Loucy (cell line): Measurements from ENCODE around the gene NOTCH3.

Experiments used
- H2AFZ ChIP-seq: fragments of 200-600 bp; sonication (generic); 2 replicates; pipeline ENCODE4 v1.6.0; 2016; ENCODE audit warnings: antibody characterized with exemption, mild to moderate bottlenecking, low read length, moderate library complexity
- H3F3A ChIP-seq: fragments of 200-600 bp; 2 replicates; pipeline ENCODE4 v1.6.0; 2016; ENCODE audit warnings: antibody characterized with exemption, low read depth, mild to moderate bottlenecking
- H3K27me3 ChIP-seq: fragments of 200-600 bp; sonication (generic); 2 replicates; pipeline ENCODE4 v1.6.1; 2014; ENCODE audit warnings: low read length, mild to moderate bottlenecking; ENCODE audit not compliant: insufficient read depth, poor library complexity, severe bottlenecking
- H3K36me3 ChIP-seq: fragments of 200-600 bp; sonication (generic); 2 replicates; pipeline ENCODE4 v1.6.1; 2016; ENCODE audit warnings: low read length; ENCODE audit not compliant: insufficient read depth
- H3K4me1 ChIP-seq: fragments of 200-600 bp; sonication (generic); 2 replicates; pipeline ENCODE4 v1.5.1; 2014; ENCODE audit warnings: low read length, mild to moderate bottlenecking; ENCODE audit not compliant: insufficient read depth, poor library complexity, severe bottlenecking
- H3K4me2 ChIP-seq: fragments of 200-600 bp; sonication (generic); 2 replicates; pipeline ENCODE4 v1.6.0; 2014; ENCODE audit warnings: antibody characterized with exemption, low read length, low read depth, mild to moderate bottlenecking; ENCODE audit not compliant: poor library complexity, severe bottlenecking
- H3K4me3 ChIP-seq: fragments of 200-600 bp; sonication (generic); 2 replicates; pipeline ENCODE4 v1.5.1; 2014; ENCODE audit warnings: low read length, mild to moderate bottlenecking, mixed read lengths; ENCODE audit not compliant: poor library complexity, severe bottlenecking
- H3K79me2 ChIP-seq: fragments of 200-600 bp; sonication (generic); 2 replicates; pipeline ENCODE4 v1.6.1; 2014; ENCODE audit warnings: low read length; ENCODE audit not compliant: insufficient read depth
- H3K9ac ChIP-seq: fragments of 200-600 bp; sonication (generic); 2 replicates; pipeline ENCODE4 v1.6.0; 2014; ENCODE audit warnings: mild to moderate bottlenecking, low read depth, low read length, moderate library complexity; ENCODE audit not compliant: poor library complexity, severe bottlenecking
- H3K9me2 ChIP-seq: fragments of 200-600 bp; sonication (generic); replicated peaks from 2 replicates; pipeline ENCODE4 v1.6.1; 2016; ENCODE audit warnings: low read depth, low read length, mixed read lengths
- H3K9me3 ChIP-seq: fragments of 200-600 bp; sonication (generic); 2 replicates; pipeline ENCODE4 v1.6.1; 2014; ENCODE audit warnings: mild to moderate bottlenecking, antibody characterized with exemption, low read length, low read depth; ENCODE audit not compliant: insufficient read depth
- H4K20me1 ChIP-seq: fragments of 200-600 bp; sonication (generic); 2 replicates; pipeline ENCODE4 v1.6.0; 2014; ENCODE audit warnings: antibody characterized with exemption, low read length, mild to moderate bottlenecking; ENCODE audit not compliant: insufficient read depth, poor library complexity, severe bottlenecking
- CTCF ChIP-seq: fragments of 200-600 bp; sonication (generic); conservative IDR thresholded peaks from 2 replicates; pipeline ENCODE4 v1.5.1; 2014; ENCODE audit warnings: mild to moderate bottlenecking, antibody characterized with exemption, low read length
- EZH2phosphoT487 ChIP-seq: fragments of 200-600 bp; IDR thresholded peaks from 2 replicates; pipeline ENCODE4 v1.6.1; 2018; ENCODE audit warnings: antibody characterized with exemption, mild to moderate bottlenecking, moderate library complexity, borderline replicate concordance

NOTCH3 gene

GRCh38 chr19:15216363-15216762, 15.6 kb upstream of the NOTCH3 start:
- Histone ChIP-seq H3K4me3 (no peak overlapping the region), H3K79me2 (no peaks in the 10 kb centered on the region), H3K27me3 (no peaks in the 10 kb centered on the region), H3K4me1 (no peaks in the 10 kb centered on the region), H3K9ac (no peak overlapping the region), H3F3A (no peaks in the 10 kb centered on the region), H4K20me1 (no peaks in the 10 kb centered on the region), H3K4me2 (no peak overlapping the region), H3K9me2 (no peaks in the 10 kb centered on the region), H2AFZ (no peak overlapping the region), H3K9me3 (no peaks in the 10 kb centered on the region), H3K36me3 (no peaks in the 10 kb centered on the region)
- TF ChIP-seq CTCF: no peak
- no peak for TF ChIP-seq EZH2phosphoT487

GRCh38 chr19:15213715-15214381, 13.1 kb upstream of the NOTCH3 start:
- Histone ChIP-seq H3K27me3 (no peaks in the 10 kb centered on the region), H3K9ac (no peak overlapping the region), H4K20me1 (no peaks in the 10 kb centered on the region), H3K36me3 (no peaks in the 10 kb centered on the region), H3K4me1 (no peaks in the 10 kb centered on the region), H3K4me2 (no peak overlapping the region), H3F3A (no peaks in the 10 kb centered on the region), H3K4me3 (no peak overlapping the region), H3K79me2 (no peaks in the 10 kb centered on the region), H3K9me3 (no peaks in the 10 kb centered on the region), H2AFZ (no peak overlapping the region), H3K9me2 (no peaks in the 10 kb centered on the region)
- TF ChIP-seq CTCF (no peak), EZH2phosphoT487 (no peak)

- Histone ChIP-seq H3K27me3 (no peaks in the 10 kb centered on the region), H3K9me3 (no peaks in the 10 kb centered on the region), H3K4me1 (no peaks in the 10 kb centered on the region), H4K20me1 (no peaks in the 10 kb centered on the region), H3K4me2 (no peak overlapping the region), H3K4me3 (no peak overlapping the region), H3K79me2 (no peaks in the 10 kb centered on the region), H3F3A (no peaks in the 10 kb centered on the region), H3K36me3 (no peaks in the 10 kb centered on the region), H3K9ac (no peak overlapping the region), H3K9me2 (no peaks in the 10 kb centered on the region), H2AFZ (no peak overlapping the region)
- TF ChIP-seq EZH2phosphoT487 (no peak), CTCF (no peak)
These were observed 11.9 kb upstream of the NOTCH3 start for GRCh38 chr19:15212711-15213110.
